Measurements from ENCODE around the gene PER1. TPM values are rescaled to one million over a fixed set of nuclear protein-coding genes. Genes with fewer than 3 reads are reported as not detected.
A peak's percentile ranks its signal among the peaks of the same experiment; 100 is the strongest.

Gene PER1
- total and polyA plus RNA-seq, 10 of the 15 experiments (the other 5 are each of a cell fraction or from before 2014, with no cell fraction given), result 0.02 to 25.1 (median 5.4) TPM

DNA sequence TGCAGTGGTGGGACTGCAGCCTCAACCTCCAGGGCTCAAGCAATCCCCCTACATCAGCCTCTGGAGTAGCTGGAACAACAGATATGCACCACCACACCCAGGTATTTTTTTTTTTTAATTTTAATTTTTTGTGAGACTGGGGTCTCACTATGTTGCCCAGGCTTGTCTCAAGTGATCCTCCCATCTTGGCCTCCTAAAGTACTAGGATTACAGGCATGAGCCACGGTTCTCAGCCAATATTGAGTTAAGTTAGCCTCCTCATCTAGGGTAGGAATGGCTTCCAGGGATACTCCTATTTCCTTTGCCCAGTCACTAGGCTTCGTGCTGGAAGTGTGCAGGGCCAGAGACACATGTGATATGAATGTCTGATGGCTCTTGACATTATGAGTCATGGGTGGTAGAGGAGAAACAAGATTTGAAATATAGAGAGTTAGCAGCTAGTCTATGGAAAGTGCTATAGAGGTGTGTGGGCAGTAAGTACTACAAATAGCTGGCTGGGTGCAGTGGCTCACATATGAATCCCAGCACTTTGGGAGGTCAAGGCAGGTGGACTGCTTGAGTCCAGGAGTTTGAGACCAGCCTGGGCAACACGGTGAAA is 20.3 kb downstream of the PER1 start:
- H3K9ac ChIP-seq (ENCODE audit: control insufficient read depth, insufficient read depth, low read length), result no peak overlapping the region
- H3K36me3 ChIP-seq (ENCODE audit: control insufficient read depth in 2 of 2, insufficient read depth in 2 of 2, low read length in 1 of 2), result no peaks in the 10 kb centered on the region
- 0 out of 2 replicates have a peak, but pooled peaks cover 4% of the 10 kb centered on the region for H3K4me1 ChIP-seq (ENCODE audit: control insufficient read depth, insufficient read depth, low read length)
- H3K79me2 ChIP-seq (ENCODE audit: control insufficient read depth, insufficient read depth, low read length), result no peaks in the 10 kb centered on the region
- SMC1A ChIA-PET (ENCODE audit: uncharacterized antibody, unreplicated experiment), result no interaction called here
- H3K27ac ChIP-seq (ENCODE audit: control insufficient read depth, insufficient read depth), result no peak overlapping the region
- no peaks in the 10 kb centered on the region for H3K27me3 ChIP-seq (replicated peaks in 1 of 2; ENCODE audit: control insufficient read depth in 2 of 2, insufficient read depth in 2 of 2, low read length in 1 of 2)
- WGBS (ENCODE audit: insufficient coverage, insufficient replicate concordance, low lambda C conversion rate, missing lambda C conversion rate), result 3% methylated on average over 3 of the region's 3 CpGs
- H3K4me3 ChIP-seq, result no peak overlapping the region
- TF ChIP-seq RB1 (IDR thresholded peaks at IDR 0.05; ENCODE audit: borderline replicate concordance), result no peak
- TF ChIP-seq MEF2A (IDR thresholded peaks at IDR 0.05; ENCODE audit: insufficient read depth, low read depth, low read length), result no peak
- TF ChIP-seq ZSCAN29 (IDR thresholded peaks at IDR 0.05), result no peak
- no peak for TF ChIP-seq FOS (IDR thresholded peaks at IDR 0.05; ENCODE audit: borderline replicate concordance, extremely low read depth, insufficient read length)
- no peak for TF ChIP-seq SP1 (IDR thresholded peaks at IDR 0.05; ENCODE audit: low read depth, low read length)
- no peak for TF ChIP-seq SREBF2 (IDR thresholded peaks at IDR 0.05; ENCODE audit: low read length)
- TF ChIP-seq CUX1 (IDR thresholded peaks at IDR 0.05; ENCODE audit: insufficient replicate concordance, low read depth, low read length), result no peak
- TF ChIP-seq GABPA (IDR thresholded peaks at IDR 0.05; ENCODE audit: low read depth), result no peak
- no peak overlapping the region for H3K4me2 ChIP-seq (ENCODE audit: control insufficient read depth, insufficient read depth)
- H4K20me1 ChIP-seq (ENCODE audit: control insufficient read depth, insufficient read depth), result no peaks in the 10 kb centered on the region
- intact Hi-C loops (cut with micrococcal nuclease; ENCODE audit: unreplicated experiment), result no loop called here
- ATAC-seq, result peak; percentile 42; the same call in 2 of the 3 replicates
- BruUV-seq (replicated peaks), result no TSS peak
- POLR2A ChIA-PET, result interaction anchor here (0.6 to 0.8 kb wide), 2 partner anchors 12 to 188 kb away, joined by 3 to 4 read pairs; no protein-coding TSS in a partner anchor
- H2AFZ ChIP-seq (ENCODE audit: control insufficient read depth, low read depth, low read length), result no peak overlapping the region
- no peak for FAIRE-seq
- RAD21 ChIA-PET (ENCODE audit: unreplicated experiment), result interaction anchor here (0.7 kb wide), 1 partner anchor 273 kb away, joined by 3 read pairs; no protein-coding TSS in a partner anchor
- in situ Hi-C loops (cut with MboI), result no loop called here
- H3K9me3 ChIP-seq (replicated peaks; ENCODE audit: control insufficient read depth, insufficient read depth, low read length), result no peaks in the 10 kb centered on the region
- DNase-seq (ENCODE audit: low read depth, low spot score), result no peak
- CTCF ChIA-PET, result interaction anchor here (0.8 to 4.1 kb wide), 2 partner anchors 9 to 12 kb away, joined by 3 to 20 read pairs; no protein-coding TSS in a partner anchor
